Esophagus muscularis mucosa (tissue), 3 donors: ENCODE results near the gene CDK5RAP2.

Source experiments
- CTCF ChIP-seq, 3 experiments: fragments of 200-600 bp in 2 of 3; fragments of 450-650 bp in 1 of 3; sonication (generic) in 2 of 3; IDR thresholded peaks; one replicate each; pipeline ENCODE4 v1.5.1; 2017 to 2019; ENCODE audit warnings: antibody characterized with exemption in 3 of 3, mild to moderate bottlenecking in 2 of 3, moderate library complexity in 1 of 3
- POLR2AphosphoS5 ChIP-seq, 2 donors: sonication (generic); formaldehyde crosslinking; IDR thresholded peaks; one replicate each; pipeline ENCODE4 v1.6.1; 2017; ENCODE audit warnings: antibody characterized with exemption in 2 of 2

- TF ChIP-seq POLR2AphosphoS5 (IDR thresholded peaks at IDR 0.05): no peak
- no peak for TF ChIP-seq CTCF (IDR thresholded peaks at IDR 0.05)
Measured at GRCh38 chr9:120376101-120376500, 203.9 kb downstream of the CDK5RAP2 start.
